Fibroblast of villous mesenchyme (primary cell): ENCODE results near the gene CST8. TPM values are rescaled to one million over a fixed set of nuclear protein-coding genes. Genes with fewer than 3 reads are reported as not detected.

Experiments
- DNase-seq: peaks from one replicate; pipeline ENCODE4 v3.0.0-alpha.2; 2010; ENCODE audit warnings: low read depth
- H3K4me3 ChIP-seq: 2 replicates; pipeline ENCODE4 v1.5.1; 2011; ENCODE audit warnings: low read depth, mild to moderate bottlenecking, low read length
- total RNA-seq: library from RNA; depleted of rRNA; stranded (reverse); fragments of >200 nt; gene quantifications from 2 replicates; pipeline ENCODE4 v1.2.3, GENCODE V29; 2012
- TF ChIP-seq, protein P1 (sequence below): IDR thresholded peaks from 2 replicates; pipeline ENCODE4 v1.5.1; 2012; ENCODE audit warnings: low read depth, mild to moderate bottlenecking, low read length; ENCODE audit not compliant: insufficient read depth

CST8 gene
- total RNA-seq, 1 donor = not detected

DNA sequence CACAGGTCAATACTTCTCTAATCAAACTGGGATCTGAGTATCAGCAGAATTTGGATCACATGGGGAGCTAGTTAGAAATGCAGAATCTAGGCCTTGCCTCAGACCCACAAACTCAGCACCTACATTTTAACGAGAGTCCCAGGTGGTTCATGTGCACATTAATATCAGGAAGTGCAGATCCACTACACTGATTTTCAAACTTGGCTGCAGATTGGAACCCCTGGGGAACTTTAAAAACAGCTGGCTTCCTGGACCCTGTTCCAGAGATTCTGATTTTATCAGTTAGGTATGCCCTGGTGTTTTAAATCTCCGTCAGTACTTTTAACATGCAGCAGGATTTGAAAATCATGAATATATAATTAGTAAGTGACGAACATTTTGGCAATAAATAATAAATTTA, 1.9 kb upstream of the CST8 start:
- DNase-seq = no peak
- H3K4me3 ChIP-seq = no peak overlapping the region
- TF ChIP-seq, protein P1, sequence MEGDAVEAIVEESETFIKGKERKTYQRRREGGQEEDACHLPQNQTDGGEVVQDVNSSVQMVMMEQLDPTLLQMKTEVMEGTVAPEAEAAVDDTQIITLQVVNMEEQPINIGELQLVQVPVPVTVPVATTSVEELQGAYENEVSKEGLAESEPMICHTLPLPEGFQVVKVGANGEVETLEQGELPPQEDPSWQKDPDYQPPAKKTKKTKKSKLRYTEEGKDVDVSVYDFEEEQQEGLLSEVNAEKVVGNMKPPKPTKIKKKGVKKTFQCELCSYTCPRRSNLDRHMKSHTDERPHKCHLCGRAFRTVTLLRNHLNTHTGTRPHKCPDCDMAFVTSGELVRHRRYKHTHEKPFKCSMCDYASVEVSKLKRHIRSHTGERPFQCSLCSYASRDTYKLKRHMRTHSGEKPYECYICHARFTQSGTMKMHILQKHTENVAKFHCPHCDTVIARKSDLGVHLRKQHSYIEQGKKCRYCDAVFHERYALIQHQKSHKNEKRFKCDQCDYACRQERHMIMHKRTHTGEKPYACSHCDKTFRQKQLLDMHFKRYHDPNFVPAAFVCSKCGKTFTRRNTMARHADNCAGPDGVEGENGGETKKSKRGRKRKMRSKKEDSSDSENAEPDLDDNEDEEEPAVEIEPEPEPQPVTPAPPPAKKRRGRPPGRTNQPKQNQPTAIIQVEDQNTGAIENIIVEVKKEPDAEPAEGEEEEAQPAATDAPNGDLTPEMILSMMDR = no peak

DNA sequence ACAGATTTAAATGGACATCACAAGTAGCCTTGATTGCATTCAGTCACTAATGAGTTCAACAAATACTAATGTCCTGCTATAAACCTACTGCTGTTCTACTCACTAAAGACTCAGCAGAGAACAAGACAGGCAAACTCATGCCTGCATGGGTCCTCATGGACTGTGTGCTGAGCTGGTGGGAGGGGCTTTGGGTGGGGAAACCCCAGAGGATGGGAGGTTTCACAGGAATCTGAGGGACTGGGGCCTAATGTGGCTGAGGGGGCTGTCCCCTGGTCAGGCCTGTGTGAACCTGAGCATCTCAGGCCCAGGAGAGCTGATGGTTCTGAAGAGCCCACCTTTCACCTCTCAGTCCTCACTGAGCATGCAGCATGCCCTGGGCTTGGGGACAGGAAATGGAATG, 1.4 kb downstream of the CST8 start:
- H3K4me3 ChIP-seq = no peak overlapping the region
- TF ChIP-seq, protein P1 = no peak
- no peak for DNase-seq

DNA sequence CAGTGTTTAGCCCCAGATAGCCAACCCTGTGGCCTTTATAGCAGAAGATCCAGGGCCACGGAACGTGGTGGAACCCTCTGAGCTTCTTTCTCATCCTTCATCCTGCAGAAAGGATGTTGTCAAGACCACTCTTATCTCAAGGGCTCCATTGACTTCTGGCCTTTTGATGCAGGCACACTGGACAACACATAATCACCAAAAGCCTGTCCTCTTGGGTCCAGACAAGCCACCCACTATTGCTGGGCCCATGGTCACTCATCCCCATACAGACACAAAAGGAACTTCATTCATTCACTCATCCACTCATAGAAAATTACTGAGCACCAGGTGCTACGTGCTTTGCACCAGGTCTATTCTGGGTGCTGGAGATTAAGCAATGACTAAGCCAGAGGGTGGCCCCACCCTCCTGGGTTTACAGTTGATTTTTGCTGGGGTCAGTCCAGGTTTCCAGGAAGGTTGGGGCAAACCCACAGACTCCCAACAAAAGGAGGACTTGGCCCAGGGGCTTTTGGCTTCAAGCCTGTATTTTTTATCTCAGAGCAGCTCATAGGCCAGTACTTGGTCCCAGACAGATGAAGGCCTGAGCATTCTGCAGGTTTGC, 2.4 kb downstream of the CST8 start:
- TF ChIP-seq, protein P1 = no peak
- H3K4me3 ChIP-seq = no peak overlapping the region
- no peak for DNase-seq

DNA sequence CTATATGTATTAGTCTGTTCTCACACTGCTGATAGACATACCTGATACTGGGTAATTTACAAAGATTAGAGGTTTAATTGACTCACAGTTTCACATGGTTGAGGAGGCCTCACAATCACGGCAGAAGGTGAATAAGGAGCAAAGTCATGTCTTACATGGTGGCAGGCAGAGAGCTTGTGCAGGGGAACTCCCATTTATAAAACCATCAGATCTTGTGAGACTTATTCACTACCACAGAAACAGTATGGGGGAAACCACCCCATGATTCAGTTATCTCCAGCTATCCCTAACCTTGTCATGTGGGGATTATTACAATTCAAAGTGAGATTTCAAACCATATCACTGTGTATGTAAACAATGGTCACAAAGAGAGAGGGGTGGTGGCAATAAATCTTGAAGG, 6.6 kb downstream of the CST8 start:
- DNase-seq = no peak
- TF ChIP-seq, protein P1 = no peak

DNA sequence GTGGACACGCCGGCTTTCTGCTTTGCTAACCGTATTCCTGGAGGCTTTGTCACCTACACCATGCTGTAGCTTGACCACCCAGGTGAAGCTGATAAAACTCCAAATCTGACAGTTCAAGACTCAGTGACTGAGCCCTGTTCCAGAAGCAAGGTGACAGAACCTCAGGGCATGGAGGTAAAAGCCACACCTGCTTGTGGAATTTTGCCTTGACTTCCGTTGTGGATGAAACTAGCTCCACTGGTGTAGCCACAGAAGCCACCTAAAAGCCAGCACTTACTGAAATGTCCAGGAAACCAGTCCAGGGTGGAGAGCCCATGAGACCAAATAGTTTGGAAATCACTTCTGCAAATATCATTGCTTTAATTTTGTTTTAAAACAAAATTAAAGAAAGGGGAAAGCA, 11.0 kb downstream of the CST8 start:
- TF ChIP-seq, protein P1 = no peak
- DNase-seq = no peak
- H3K4me3 ChIP-seq = no peak overlapping the region

More for the DNA sequence above, 6.6 kb downstream of the CST8 start:
- H3K4me3 ChIP-seq = no peak overlapping the region

GRCh38 chr20:23503649-23504048, 12.7 kb downstream of the CST8 start:
- no peak overlapping the region for H3K4me3 ChIP-seq
- TF ChIP-seq, protein P1 = no peak
- DNase-seq = no peak

DNA sequence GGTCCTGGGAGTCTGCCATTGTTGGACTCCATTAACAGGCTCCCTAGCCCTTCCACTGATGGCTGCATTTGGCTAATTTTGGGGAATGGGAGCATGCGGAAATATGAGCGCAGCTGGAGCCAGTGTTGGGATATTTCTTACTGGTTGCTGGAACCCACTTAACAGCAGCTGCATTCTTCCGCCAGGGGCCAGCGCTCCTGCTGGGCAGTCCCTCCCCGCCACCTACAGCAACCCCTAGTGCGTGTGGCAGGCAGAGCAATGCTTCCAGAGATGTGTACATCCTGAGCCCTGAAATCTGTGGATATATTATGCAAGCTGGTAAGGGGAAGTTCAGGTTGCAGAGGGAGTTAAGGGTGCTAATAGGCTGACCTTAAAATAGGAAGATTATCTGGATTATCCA, 16.4 kb downstream of the CST8 start:
- no peak for DNase-seq
- TF ChIP-seq, protein P1 = no peak
- H3K4me3 ChIP-seq = no peak overlapping the region
